Left lung (tissue), 10 donors: ENCODE results near the gene MT1H. TPM values are rescaled to one million over a fixed set of nuclear protein-coding genes. Genes with fewer than 3 reads are reported as not detected.
"Not testable (repeated sequence)": the region's sequence is repeated elsewhere in the genome, so short reads cannot be mapped to it uniquely, and the experiment has no call there.

Experiments
- ATAC-seq: fragments of 200-7000 bp; cut with Tn5 transposase; one replicate; pipeline ENCODE4 v1.9.1; 2020; ENCODE audit warnings: moderate library complexity
- DNase-seq, 4 donors: peaks; one replicate each; pipeline ENCODE4 v3.0.0-alpha.2; 2013 to 2020
- H3K27ac ChIP-seq, 2 donors: fragments of 200-600 bp; sonication (generic) in 1 of 2; one replicate each; pipeline versions ENCODE4 v1.5.0 to v1.8.0; 2020 to 2021
- H3K27me3 ChIP-seq, 2 donors: fragments of 200-600 bp; sonication (generic) in 1 of 2; one replicate each; pipeline versions ENCODE4 v1.5.0 to v1.8.0; 2020 to 2021
- H3K36me3 ChIP-seq, 2 donors: fragments of 200-600 bp; sonication (generic) in 1 of 2; one replicate each; pipeline versions ENCODE4 v1.5.0 to v1.8.0; 2020 to 2021
- H3K4me1 ChIP-seq, 2 donors: fragments of 200-600 bp; one replicate each; pipeline ENCODE4 v1.8.0; 2021
- H3K4me3 ChIP-seq, 2 donors: fragments of 200-600 bp; sonication (generic) in 1 of 2; one replicate each; pipeline versions ENCODE4 v1.5.0 to v1.8.0; 2020 to 2021; ENCODE audit warnings: mild to moderate bottlenecking in 1 of 2
- H3K9me3 ChIP-seq, 2 donors: fragments of 200-600 bp; sonication (generic) in 1 of 2; one replicate each; pipeline versions ENCODE4 v1.5.0 to v1.8.0; 2020 to 2021
- intact Hi-C, 2 donors: fragments of 100-400 bp; cut with DNase I; formaldehyde crosslinking; loops; one replicate each; pipeline versions ENCODE4 v1.11.2 to v1.14.2; 2022
- polyA plus RNA-seq, 6 donors: library from polyadenylated mRNA; unstranded; fragments of 120-200 nt; gene quantifications; one replicate each; pipeline ENCODE4 v1.2.1, GENCODE V29; 2013; ENCODE audit not compliant: insufficient read length in 6 of 6
- total RNA-seq, 2 donors: library from RNA; stranded (reverse); fragmentation: NEBNext Ultra II Directional; extraction: Animal tissue kit (Norgen Biotek cat#: 25700); gene quantifications; one replicate each; pipeline ENCODE4 v1.2.1, GENCODE V29; 2021
- TF ChIP-seq, protein P1 (sequence below), 2 donors: fragments of 200-600 bp; sonication (generic) in 1 of 2; IDR thresholded peaks; one replicate each; pipeline versions ENCODE4 v1.5.0 to v1.8.0; 2021; ENCODE audit warnings: antibody characterized with exemption in 2 of 2
- donor health status: DM: no; HTN: yes; CAD: no.
- donor health status: DM: no; HTN: no; CAD: no.

Gene MT1H
- total and polyA plus RNA-seq, 8 donors, result 1.1 to 2.3 (median 2.2) TPM; not detected in 4

DNA sequence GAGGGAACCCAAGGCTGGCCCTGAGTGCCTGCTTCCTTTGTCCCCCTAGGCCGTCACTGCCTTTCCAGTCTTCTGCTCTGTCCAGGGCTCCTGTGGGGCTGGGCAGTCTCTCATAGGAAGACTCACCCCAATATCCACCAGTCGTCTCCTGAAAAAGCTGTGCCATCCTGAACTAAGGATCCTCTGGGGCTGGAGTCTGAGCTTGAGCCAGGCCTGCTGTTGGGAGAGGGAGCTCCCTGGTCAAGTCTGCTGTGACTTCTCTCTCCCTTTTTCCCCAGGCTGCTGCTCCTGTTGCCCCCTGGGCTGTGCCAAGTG, 963 bp downstream of the MT1H start:
- H3K4me1 ChIP-seq, result peaks cover 0 to 16% of the 10 kb centered on the region in 2 donors
- DNase-seq (no peak), ATAC-seq (no peak)
- no peaks in the 10 kb centered on the region for H3K9me3 ChIP-seq
- H3K27ac ChIP-seq, result no peak overlapping the region
- TF ChIP-seq, protein P1, sequence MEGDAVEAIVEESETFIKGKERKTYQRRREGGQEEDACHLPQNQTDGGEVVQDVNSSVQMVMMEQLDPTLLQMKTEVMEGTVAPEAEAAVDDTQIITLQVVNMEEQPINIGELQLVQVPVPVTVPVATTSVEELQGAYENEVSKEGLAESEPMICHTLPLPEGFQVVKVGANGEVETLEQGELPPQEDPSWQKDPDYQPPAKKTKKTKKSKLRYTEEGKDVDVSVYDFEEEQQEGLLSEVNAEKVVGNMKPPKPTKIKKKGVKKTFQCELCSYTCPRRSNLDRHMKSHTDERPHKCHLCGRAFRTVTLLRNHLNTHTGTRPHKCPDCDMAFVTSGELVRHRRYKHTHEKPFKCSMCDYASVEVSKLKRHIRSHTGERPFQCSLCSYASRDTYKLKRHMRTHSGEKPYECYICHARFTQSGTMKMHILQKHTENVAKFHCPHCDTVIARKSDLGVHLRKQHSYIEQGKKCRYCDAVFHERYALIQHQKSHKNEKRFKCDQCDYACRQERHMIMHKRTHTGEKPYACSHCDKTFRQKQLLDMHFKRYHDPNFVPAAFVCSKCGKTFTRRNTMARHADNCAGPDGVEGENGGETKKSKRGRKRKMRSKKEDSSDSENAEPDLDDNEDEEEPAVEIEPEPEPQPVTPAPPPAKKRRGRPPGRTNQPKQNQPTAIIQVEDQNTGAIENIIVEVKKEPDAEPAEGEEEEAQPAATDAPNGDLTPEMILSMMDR (IDR thresholded peaks at IDR 0.05), result no peak
- H3K4me3 ChIP-seq, result no peak overlapping the region
- peaks cover 29 to 97% of the 10 kb centered on the region in 2 donors for H3K27me3 ChIP-seq
- no peaks in the 10 kb centered on the region for H3K36me3 ChIP-seq
- intact Hi-C loops, result no loop called here

DNA sequence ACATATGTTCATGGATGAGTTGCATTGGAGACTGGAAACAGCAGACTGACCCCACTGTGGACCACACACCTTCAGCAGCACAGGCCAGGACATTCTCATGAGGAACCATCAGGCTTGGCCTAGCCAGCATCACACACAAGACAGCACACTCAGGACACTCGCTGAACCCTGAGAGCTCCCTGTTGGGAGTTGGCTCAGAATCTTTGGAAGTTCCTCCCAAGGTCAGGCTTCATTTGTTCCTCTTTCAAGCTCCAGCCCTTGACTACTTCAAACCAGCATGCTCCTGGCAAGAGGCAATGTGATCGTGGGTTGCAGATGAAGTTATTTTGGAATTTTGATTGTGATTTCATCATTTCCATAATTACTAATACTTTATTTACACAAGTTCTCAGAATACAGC, 2.1 kb downstream of the MT1H start:
- Histone ChIP-seq H3K4me1 (peaks cover 0 to 16% of the 10 kb centered on the region in 2 donors), H3K27me3 (peaks cover 34 to 98% of the 10 kb centered on the region in 2 donors)
- H3K36me3 ChIP-seq, H3K4me3 ChIP-seq, H3K27ac ChIP-seq, intact Hi-C loops, ATAC-seq, H3K9me3 ChIP-seq, DNase-seq: not testable (repeated sequence)

DNA sequence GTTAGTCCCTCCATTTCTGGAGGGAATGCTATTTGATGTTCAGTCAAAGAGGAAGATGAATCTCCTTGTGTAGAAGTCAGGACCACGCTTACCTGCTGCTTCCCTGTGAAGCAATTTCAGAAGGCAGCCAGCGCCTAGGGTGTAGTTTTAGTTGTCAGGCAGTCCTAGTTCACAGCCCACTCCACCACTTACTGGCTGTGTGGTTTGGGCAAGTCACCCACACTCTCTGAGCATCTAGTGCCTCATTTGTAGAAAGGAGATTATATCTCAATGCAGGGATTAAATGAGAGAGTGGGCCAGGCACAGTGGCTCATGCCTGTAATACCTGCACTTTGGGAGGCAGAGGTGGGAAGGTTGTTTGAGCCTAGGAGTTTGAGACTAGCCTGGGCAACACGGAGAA, 2.6 kb downstream of the MT1H start:
- intact Hi-C loops, H3K4me3 ChIP-seq: not testable (repeated sequence)
- peaks cover 34 to 96% of the 10 kb centered on the region in 2 donors for H3K27me3 ChIP-seq

DNA sequence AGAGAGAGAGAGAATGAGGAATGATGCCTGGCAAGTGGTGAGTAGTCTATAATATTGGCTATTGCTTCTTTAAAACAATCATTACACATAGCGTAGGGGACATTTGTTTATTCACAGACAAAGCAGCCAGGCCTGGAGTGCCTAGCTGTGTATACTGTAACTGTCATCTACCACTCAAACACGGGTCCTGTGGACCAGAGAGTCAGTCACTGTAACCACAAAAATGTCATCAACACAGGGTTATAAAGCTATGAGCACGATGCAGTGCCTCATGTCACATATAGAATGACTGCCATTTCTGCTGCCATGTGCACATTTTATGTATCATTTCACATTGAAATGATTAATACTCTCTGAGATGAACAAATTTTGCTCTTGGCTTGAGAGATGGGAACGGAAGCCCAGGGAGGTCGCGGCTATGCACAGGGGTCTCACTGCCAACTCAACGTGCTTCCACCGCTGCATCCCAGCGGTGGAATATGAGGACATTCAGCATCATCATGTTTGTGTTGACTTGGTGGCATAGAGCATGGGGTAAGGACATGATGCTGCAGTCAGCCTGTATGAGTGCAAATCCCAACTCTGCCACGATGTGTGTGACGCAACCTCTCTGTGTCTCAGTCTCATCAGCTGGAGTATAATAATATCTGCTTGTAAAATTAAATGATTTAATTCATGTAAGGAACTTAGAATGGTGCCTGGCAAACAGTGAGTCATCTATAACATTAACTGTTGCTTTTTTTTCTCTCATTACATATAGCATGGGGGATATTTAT, 3.3 kb downstream of the MT1H start:
- Histone ChIP-seq H3K4me1 (peaks cover 0 to 11% of the 10 kb centered on the region in 2 donors), H3K27me3 (peaks cover 28 to 88% of the 10 kb centered on the region in 2 donors), H3K4me3 (no peak overlapping the region), H3K36me3 (no peaks in the 10 kb centered on the region), H3K27ac (no peak overlapping the region), H3K9me3 (no peaks in the 10 kb centered on the region)
- TF ChIP-seq, protein P1 (IDR thresholded peaks at IDR 0.05), result no peak
- DNase-seq (no peak), ATAC-seq (no peak)
- intact Hi-C loops, result no loop called here

More for the DNA sequence above, 2.6 kb downstream of the MT1H start:
- not testable (repeated sequence) for H3K27ac ChIP-seq, DNase-seq, H3K36me3 ChIP-seq, ATAC-seq, H3K9me3 ChIP-seq
- peaks cover 0 to 16% of the 10 kb centered on the region in 2 donors for H3K4me1 ChIP-seq

DNA sequence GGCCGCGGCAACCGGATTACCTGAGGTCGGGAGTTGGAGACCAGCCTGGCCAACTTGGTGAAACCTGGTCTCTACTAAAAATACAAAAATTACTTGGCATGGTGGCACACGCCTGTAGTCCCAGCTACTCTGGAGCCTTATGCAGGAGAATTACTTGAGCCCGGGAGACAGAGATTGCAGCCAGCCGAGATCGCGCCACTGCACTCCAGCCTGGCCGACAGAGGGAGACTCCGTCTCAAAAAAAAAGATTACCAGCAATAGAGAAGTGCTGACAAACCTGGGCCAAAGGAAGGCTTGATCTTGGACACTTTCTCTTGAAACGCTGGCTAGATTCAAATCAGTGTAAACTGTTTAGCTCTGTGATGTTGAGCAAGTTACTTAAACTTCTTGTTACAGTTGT, 4.3 kb downstream of the MT1H start:
- Histone ChIP-seq H3K27ac (no peak overlapping the region), H3K4me1 (peaks cover 0 to 7% of the 10 kb centered on the region in 2 donors), H3K9me3 (no peaks in the 10 kb centered on the region), H3K4me3 (no peak overlapping the region), H3K36me3 (no peaks in the 10 kb centered on the region), H3K27me3 (peaks cover 18 to 78% of the 10 kb centered on the region in 2 donors)
- ATAC-seq (peak; percentile 70), DNase-seq (peak in 1 of 4 donors; percentile 36)
- intact Hi-C loops, result no loop called here
- TF ChIP-seq, protein P1 (IDR thresholded peaks at IDR 0.05), result peak; percentile 40 to 47

DNA sequence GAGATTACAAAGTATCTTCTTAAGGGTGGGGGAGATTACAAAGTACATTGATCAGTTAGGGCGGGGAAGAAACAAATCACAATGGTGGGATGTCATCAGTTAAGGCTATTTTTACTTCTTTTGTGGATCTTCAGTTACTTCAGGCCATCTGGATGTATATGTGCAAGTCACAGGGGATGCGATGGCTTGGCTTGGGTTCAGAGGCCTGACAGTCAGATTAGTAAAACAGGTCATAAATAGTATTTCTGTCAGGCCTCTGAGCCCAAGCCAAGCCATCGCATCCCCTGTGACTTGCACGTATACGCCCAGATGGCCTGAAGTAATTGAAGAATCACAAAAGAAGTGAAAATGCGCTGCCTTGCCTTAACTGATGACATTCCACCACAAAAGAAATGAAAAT, 5.0 kb downstream of the MT1H start:
- H3K4me1 ChIP-seq, H3K36me3 ChIP-seq, H3K4me3 ChIP-seq, H3K9me3 ChIP-seq, H3K27ac ChIP-seq, ATAC-seq, intact Hi-C loops, DNase-seq: not testable (repeated sequence)
- H3K27me3 ChIP-seq, result peaks cover 11 to 72% of the 10 kb centered on the region in 2 donors
